ENCODE data around the gene NRP1.
"Not testable (repeated sequence)": the region's sequence is repeated elsewhere in the genome, so short reads cannot be mapped to it uniquely, and the experiment has no call there.

NRP1 gene

DNA sequence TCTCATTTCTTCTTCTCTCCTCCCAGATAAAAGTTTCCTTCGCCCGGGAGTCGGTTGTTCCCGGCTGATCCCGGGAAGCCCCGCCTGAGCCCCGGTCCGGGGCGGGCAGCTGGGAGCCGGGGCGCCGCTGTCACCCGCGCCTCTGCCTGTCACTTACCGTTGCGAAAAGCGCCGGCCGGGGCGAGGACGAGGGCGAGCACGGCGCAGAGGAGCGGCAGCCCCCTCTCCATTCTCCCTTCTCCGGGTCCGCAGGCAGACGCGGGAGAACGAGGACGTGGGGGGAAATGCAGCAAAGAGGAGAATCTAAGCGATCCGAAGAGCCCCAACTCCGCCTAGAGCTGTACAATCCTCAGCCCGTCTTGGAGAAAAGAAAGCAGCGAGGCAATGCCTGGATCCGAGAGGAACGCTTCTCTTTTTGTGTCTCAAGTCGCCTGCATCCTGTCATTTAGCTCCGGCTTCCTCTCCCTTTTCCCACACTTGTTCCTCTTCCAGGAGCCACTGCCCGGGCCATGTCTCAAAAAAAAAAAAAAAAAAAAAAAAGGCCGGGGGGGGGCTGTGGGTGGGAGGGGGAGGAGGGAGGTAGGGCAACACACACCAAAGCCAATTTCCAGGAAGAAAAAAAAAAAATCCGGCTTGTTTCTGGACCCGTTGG, at the start of gene NRP1:
NRP1 (minus strand) TSS at position 515 of the 652 bp plus-strand sequence; CDS start at position 230, 285 bp downstream.
- DNase-seq = peak in 19 of 51 donors; percentile 2 to 51 (median 20)

DNA sequence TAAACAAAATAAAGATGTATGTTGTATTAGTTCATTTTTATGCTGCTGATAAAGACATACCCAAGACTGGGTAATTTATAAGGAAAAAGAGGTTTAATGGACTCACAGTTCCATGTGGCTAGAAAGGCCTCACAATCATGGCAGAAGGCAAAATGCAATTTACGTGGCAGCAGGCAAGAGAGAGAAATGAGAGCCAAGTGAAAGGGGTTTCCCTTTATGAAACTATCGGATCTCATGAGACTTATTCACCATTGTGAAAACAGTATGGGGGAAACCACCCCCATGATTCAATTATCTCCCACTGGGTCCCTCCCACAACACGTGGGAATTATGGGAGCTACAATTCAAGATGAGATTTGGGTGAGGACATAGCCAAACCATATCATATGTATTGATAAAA, 49.7 kb upstream of the NRP1 start:
- DNase-seq = not testable (repeated sequence)

DNA sequence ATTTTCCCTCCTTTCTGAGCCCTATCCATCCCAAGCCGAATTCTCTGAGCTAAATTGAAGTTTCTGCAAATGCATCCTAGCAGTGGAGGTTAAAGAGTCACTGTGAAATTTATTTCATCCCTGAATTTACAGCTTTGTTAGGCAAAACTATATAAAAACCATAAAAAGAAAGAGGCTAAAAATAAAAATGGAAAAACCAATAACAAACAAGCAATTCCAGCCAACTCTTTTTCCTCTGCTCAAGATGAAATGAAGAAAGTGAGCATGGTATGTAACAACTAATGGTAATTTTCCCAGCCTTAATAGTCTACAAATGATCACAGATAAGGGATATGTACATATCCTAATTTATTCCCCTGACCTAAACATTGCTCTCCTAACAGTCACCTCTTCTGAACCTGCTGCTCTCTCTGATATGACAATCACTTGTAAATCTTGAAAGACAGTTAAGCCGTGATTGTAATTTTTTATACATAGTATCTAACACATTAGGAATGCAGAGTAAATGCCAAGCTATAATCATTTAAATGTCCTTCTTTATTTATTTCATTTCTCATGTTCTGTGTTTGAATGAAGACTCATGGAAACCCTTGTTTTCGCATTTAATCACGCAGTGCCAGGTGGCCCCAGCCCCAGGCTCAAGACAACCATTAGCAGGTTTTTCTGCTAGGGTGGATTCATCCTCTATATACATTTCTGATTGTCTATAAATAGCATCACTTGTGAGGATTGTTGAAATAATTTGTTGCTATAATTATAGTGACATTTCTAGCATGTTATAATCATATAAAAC, 48.6 kb upstream of the NRP1 start:
- no peak for DNase-seq

DNA sequence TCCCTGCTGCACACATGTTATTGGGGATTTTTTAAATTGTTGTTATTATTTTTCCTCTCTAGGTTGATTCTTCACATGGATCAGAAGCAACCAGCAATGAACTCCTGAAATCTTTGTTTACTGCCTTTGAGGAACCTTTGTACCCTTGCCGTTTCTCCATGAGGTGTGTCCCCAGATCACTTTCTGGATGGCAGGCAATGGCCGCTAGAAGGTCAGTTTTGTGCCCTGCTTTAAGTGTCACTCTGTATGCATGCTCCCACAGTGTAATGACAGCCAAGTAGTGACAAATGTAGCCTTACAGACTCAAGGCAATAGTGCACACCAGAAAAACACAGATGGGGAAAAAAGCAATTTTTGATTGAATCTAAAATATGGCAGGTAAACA, 47.7 kb upstream of the NRP1 start:
- DNase-seq = no peak

DNA sequence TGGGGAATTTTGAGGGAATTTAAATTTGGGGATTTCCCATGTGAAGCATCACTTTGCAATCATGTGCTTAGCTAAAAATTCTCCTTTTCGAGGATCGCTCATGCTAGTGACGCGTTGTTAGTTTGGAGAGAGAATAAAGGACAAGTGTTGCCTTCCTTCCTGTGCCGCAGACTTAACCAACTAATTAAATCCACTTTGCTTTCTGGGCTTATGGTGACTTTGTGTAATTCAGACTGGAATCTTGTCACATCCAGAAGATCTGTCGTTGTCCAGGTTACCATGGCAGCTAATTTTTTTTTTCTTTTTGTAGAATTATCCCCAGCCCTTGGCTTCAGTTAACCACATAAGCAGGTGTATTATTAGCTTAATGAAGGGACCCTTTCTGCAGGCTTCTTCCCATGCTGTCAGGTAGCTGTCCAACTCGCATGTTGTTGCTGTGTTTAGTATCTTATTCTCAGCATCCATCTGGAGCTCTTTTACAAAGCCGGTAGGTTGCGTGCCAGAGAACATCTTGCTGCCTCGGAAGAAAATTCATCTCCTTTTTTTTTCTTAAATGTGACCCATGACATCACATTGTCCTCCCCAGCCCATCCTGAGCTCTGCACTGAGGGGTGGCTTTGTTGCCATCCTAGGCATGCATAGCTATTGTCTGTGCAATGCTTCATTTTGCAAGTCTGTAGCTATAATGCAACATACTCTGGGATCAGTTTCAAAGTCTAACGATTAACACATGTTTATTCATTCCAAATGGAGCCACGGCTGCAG, 47.2 kb upstream of the NRP1 start:
- DNase-seq = peak in 4 of 51 donors; percentile 3 to 6 (median 5)

DNA sequence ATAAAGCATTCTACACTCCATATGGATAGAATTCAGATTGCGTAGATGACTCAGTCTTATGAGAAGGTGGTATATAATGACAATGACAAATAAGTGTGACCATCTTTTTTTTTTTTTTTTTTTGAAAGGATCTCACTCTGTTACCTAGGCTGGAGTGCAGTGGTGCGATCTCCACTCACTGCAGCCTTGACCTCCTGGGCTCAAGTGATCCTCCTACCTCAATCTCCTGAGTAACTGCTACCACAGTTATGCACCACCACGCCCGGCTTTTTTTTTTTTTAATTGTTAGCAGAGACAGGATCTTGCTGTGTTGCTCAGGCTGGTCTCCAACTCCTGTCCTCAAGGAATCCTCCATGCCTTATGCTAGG, 43.2 kb upstream of the NRP1 start:
- no peak for DNase-seq

DNA sequence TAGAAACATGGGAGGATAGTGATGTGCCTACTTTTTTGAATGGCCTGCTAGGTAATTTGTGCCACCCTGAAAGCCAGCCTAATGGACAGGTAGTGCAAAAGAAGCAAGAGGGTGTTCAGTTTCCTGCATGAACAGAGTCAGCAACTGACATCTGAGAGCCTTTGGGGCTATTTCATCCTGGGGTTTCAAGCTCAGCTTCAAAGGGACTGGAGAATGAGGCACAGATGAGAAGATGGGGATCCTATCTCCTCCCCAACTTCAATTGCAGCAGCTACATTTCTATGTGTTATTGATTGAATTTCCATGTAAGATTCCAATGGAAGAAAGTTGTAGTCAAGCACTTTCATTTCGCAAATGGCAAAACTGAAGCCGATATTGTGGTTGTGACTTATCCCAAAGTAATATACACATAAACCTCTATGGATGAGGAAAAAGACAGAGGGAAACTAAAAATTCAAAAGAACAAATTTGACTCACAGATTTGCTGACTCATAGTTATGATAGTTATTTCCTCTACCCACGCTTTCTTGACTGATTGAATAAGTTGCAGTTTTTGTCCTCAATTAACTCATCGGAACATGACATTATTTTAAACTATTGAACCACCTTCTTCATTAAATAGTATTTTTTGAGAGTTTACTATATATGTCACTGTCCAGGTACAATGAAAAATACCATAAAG, 42.6 kb upstream of the NRP1 start:
- peak in 1 of 51 donors; percentile 9 for DNase-seq

DNA sequence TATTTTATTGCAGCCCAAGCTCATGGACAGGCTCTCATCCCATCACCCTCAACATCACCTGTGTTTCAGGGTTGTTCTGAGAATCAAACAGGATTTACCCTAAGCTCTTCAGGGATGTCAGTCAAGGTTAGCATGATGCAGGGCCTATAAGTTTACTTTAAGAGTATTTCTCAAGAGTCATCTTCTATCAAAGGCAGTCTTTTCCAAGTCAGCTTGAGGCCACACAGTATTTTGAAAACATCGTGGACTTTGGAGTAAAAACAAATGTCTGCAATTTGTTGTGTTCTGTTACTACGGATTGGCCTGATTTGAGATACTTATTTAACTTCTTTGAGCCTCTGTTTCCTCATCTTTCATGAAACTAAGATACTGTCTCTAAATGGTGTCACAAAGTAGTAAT, 42.0 kb upstream of the NRP1 start:
- no peak for DNase-seq

DNA sequence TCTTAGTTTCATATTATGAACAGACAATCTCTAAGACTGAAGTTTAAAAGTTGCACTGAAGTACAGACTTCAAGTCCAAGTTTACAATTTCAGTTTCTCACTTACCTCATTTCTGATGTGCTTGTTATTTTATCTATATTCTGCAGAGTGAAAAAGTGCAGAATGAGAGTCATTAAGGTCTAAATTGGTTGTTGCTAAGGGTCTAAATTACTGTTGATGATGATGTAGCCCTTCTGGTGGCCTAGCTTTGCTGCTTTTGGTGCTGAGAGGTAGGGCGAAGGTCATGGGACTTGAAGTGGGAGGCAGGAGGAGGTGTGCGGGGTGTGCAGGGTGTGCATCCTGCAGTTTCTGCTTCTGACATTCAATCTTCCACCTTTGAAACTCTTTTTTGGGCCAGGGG, 38.8 kb upstream of the NRP1 start:
- no peak for DNase-seq

DNA sequence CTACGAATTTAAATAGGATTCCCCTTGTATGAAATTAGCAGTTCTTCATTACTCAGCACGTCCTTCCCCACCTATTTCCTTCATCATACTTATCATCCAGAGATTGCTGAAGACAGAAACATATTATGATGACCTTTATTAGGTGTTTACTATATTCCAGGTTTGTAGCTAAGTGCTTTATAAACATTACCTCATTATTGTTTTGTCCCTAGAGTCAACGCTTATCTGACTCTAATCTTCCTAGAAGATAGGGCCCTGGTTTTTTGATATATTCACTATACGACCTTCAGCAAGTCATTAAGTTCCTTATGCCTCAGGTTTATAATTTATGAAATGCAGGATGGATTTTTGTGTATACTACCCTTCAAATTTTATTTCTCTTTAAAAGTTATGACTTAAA, 36.8 kb upstream of the NRP1 start:
- no peak for DNase-seq

DNA sequence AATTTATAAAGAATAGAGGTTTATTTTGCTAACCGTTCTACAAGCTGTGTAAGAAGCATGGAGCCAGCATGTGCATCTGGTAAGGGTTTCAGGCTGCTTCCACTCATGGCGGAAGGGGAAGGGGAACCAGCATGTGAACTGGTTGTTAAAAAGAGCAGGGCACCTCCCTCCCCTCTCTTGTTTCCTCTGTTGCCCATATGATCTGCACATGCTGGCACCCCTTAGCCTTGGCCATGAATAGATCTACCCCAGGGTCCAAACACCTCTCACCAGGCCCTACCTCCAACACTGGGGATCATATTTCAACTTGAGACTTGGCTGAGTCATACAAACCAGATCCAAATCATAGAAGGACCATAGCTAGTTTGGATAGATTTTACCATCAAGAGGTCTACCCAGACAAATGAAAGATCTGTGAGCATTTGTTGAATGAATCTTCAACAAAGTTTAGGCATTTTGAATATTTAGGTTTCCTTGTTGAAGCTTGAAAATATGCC, 36.0 kb upstream of the NRP1 start:
- no peak for DNase-seq

DNA sequence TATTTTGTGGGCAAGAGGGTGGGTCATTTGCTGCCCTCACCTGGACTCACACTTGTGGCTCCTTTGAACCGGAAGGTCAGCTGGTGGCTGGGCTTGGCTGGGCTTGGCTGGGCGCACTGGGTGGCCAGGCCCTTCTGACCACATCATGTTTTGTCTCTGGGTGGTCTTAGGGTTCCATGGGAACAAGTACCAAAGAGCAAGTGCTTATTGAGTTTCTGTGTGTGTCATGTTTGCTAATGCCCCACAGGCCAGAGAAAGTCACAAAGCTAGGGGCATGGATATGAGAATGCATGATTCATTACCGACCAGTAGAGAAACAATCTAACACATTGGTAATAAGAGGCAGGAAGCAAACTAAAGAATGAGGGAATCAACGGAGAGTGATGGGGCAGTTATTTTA, 33.6 kb upstream of the NRP1 start:
- DNase-seq = no peak

DNA sequence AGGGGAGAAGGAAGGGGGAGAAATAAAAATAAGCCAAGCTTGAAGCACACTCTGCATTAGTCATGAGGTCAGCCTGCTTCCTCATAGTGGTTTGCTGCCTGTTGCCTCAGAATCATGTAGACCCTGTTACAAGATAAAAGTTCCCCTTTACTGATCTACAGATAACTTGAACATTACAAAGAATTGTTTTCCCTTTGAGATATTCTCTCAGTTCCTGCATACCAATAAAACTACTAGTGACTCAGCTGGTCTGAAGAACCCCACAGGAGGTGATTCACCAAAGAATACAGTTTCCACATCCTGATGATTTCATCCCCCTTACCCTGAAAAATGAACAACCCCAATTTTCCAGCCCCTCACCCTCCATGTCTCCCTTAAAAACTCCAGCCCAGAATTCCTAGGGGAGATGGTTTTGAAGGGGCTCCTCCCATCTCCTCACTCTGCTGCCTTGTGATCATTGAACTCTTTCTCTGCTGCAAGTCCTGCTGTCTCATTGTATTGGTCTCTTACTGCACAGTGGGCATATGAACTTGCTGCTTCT, 31.5 kb upstream of the NRP1 start:
- no peak for DNase-seq

DNA sequence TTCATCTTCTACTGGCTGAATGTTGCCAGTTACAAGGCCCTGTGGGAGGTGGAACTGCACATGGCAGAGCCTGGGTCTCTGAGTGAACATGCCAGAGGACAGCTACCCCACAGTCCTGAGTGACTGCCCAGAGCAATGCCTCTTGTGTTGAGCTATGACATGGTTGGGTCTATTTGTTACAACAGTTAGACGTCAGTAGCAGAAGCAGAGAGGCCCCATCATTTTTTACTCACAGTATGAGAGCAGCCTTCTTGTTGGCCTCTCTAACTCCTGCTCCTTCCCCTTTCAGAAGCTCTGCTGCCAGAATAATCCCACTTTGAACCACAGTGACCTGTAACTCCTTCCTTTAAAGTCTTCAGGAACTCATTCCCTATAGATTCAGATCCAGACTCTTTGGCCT, 30.8 kb upstream of the NRP1 start:
- no peak for DNase-seq

DNA sequence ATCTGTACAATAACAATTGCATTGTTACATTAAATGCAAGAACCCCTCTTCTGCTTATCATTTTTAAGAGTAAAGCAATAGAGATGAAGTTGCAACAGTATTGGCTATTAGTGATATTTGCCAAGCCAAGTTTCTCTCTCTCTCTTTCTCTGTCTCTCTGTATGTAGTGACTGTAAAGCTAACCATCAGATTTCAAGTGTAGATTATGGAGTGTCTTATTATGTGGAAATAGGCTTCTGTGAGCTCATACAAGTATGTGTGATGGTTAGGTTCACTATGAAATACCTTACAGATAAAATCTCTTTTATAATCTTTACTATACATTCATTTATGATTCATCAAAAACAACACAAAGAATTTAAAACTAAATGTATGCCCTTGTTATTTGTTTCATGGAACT, 28.6 kb upstream of the NRP1 start:
- DNase-seq = no peak

DNA sequence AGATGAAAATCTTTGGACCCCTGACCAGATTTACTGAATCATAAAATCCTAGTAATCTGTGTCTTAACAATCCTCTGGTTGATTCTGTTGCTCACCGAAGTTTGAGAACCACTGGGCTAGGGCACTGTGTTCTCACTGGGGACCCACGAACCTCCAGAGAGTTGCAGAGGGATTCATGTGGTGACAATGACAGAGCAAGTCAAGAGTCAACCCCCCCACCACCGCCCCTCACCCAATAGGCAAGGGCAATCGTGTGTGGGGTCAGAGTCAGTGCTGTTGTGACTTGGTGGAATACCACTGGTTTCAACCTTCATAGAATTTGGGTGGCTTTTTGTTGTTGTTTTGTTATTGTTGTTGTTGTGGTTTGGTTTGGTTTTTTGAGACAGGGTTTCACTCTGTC, 23.5 kb upstream of the NRP1 start:
- DNase-seq = no peak

DNA sequence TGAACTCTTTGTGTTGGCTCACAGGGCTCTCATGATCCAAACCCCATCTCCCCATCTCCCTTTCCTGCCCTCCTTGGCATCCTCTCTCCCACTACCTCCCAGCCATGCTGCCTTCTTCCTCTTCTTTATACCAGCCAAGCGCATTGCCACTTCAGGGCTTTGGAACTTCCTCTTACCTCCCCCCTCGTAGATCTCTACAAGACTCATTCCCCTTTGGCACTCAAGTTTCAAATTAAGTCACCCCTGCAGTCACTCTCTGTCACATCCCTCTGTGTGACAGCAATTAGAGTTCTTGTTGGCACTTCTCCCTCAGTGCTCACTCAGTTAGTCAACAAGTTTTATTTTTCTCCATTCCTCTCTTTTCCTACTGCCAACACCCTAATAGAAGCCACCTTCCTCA, 20.8 kb upstream of the NRP1 start:
- DNase-seq = peak in 3 of 51 donors; percentile 1 to 18 (median 3)

DNA sequence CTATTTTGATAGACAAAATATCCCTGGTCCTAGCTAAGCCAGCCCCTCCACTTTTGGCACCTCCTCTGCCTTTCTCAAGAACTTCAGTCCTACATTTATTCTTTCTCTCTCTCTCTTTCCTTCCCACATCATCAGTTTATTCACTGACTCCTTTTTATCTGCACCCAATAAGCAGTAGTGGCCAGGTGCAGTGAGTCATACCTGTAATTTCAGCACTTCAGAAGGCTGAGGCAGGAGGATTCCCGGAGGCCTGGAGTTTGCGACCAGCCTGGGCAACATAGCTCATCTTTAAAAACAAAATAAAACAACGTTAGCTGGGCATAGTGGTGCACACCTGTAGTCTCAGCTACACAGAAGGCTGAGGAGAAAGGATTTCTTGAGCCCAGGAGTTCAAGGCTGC, 19.4 kb upstream of the NRP1 start:
- DNase-seq = no peak

DNA sequence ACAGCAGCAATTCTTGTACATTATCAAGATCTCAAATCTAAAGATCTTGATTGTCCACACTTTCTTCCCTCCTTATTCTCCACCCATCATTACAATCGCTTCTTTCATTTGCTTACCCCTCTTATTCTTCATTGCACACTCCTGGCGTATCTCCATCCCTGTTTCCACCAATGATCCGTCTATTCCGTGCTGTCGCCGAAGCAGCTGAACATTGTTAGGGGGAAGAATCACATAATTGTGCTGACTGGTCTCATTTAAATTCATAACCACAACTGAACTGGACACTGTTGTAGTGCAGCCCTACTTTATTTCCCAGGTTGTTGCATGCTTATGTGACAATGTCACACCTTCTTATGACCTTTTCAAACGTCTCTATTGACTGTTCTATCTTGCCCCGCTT, 18.9 kb upstream of the NRP1 start:
- peak in 13 of 51 donors; percentile 2 to 61 (median 23) for DNase-seq

DNA sequence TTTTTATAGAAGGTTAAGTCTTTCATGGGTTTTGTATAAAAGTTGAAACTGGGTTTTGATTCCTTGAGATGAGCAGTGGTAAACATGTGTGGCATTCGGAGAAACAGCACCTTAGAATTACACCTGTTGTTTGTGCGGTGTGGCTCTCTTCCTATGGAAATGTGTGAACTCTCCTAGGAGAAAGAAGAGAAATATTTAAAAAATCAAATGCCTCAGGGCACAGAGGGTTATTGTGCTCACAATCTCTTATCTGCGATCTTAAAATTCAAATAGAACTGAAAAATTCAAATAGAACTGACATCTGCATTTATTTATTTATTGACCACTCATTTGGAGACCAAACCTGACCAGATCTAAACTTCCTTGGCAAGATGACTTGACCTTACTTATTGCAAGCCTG, 18.1 kb upstream of the NRP1 start:
- DNase-seq = no peak

DNA sequence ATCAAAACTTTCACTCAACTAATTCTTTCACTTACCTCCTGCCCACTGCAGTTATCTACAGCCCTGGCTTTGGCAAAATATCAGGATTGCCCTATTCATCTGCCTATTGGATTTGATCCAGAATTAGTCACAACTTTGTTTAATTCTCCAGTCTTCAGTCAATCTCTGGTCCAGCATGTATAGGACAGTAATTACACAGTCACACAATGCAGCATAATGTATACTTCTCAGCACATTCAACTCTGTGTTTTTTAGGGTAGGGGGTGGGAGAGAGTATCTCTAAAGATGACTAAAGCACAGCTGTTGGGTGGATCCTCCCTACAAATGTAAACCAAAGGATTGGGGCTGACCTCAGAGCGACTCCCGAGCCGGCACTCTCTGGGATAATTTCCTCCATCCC, 17.7 kb upstream of the NRP1 start:
- no peak for DNase-seq

DNA sequence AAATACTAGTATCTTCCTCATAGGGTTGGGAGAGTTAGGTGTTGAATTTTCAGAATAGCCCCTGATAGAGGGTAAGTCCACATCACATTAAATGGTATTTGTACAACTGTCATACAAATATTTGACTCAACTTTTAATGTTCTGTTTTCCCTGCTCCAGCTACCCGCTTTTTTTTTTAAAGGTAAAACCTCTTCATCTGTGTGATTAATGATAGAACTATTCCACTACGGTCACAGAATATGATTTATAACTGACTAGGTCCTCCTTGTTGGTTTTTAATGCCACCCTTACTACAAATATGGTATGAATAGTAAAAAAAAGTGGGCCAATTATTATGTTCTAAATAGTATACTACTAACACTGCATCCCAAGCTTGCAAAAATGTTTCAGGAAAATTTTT, 15.6 kb upstream of the NRP1 start:
- DNase-seq = no peak
